Transverse colon (tissue), 4 donors: ENCODE measurements around the gene PCBD1.

Experiments
- EP300 ChIP-seq: sonication (generic); formaldehyde crosslinking; IDR thresholded peaks from one replicate; pipeline ENCODE4 v1.6.1; 2017; ENCODE audit warnings: antibody characterized with exemption, low read depth
- POLR2A ChIP-seq: fragments of 450-650 bp; IDR thresholded peaks from one replicate; pipeline ENCODE4 v1.6.1; 2016; ENCODE audit warnings: antibody characterized with exemption, mild to moderate bottlenecking, moderate library complexity
- POLR2AphosphoS5 ChIP-seq, 3 donors: sonication (generic); formaldehyde crosslinking; IDR thresholded peaks; one replicate each; pipeline ENCODE4 v1.6.1; 2016; ENCODE audit warnings: antibody characterized with exemption in 3 of 3
- TF ChIP-seq, protein P1 (sequence below), 5 experiments: fragments of 200-600 bp in 3 of 5; fragments of 450-650 bp in 2 of 5; sonication (generic) in 3 of 5; IDR thresholded peaks; 1 replicate in 2 of 5; 2 replicates in 3 of 5; pipeline ENCODE4 v1.5.1; 2016 to 2017; ENCODE audit warnings: antibody characterized with exemption in 5 of 5, inconsistent platforms in 3 of 5, mild to moderate bottlenecking in 2 of 5, moderate library complexity in 1 of 5

GRCh38 chr10:70891627-70892026, 3.3 kb upstream of the PCBD1 start:
- TF ChIP-seq, protein P1, sequence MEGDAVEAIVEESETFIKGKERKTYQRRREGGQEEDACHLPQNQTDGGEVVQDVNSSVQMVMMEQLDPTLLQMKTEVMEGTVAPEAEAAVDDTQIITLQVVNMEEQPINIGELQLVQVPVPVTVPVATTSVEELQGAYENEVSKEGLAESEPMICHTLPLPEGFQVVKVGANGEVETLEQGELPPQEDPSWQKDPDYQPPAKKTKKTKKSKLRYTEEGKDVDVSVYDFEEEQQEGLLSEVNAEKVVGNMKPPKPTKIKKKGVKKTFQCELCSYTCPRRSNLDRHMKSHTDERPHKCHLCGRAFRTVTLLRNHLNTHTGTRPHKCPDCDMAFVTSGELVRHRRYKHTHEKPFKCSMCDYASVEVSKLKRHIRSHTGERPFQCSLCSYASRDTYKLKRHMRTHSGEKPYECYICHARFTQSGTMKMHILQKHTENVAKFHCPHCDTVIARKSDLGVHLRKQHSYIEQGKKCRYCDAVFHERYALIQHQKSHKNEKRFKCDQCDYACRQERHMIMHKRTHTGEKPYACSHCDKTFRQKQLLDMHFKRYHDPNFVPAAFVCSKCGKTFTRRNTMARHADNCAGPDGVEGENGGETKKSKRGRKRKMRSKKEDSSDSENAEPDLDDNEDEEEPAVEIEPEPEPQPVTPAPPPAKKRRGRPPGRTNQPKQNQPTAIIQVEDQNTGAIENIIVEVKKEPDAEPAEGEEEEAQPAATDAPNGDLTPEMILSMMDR (IDR thresholded peaks at IDR 0.05) = no peak
- TF ChIP-seq POLR2AphosphoS5 (IDR thresholded peaks at IDR 0.05) = no peak
- no peak for TF ChIP-seq POLR2A
- TF ChIP-seq EP300 = no peak
